HL-60 (cell line): ENCODE data around the gene DRC3.

Source experiments
- CTCF ChIP-seq: IDR thresholded peaks from one replicate; pipeline ENCODE4 v1.5.1; 2011; ENCODE audit warnings: low read length, control low read depth, inconsistent platforms; ENCODE audit not compliant: insufficient read depth
- GABPA ChIP-seq: IDR thresholded peaks from 2 replicates; pipeline ENCODE4 v1.6.1; 2012; ENCODE audit warnings: low read depth
- POLR2AphosphoS5 ChIP-seq: IDR thresholded peaks from 2 replicates; pipeline ENCODE4 v1.6.1; 2012; ENCODE audit warnings: low read depth
- REST ChIP-seq: IDR thresholded peaks from 2 replicates; pipeline ENCODE4 v1.6.1; 2012; ENCODE audit warnings: low read depth; ENCODE audit not compliant: insufficient replicate concordance

GRCh38 chr17:17929655-17930380 lies 42.8 kb upstream of the DRC3 start:
- TF ChIP-seq REST: no peak
- no peak for TF ChIP-seq CTCF
- no peak for TF ChIP-seq POLR2AphosphoS5
- TF ChIP-seq GABPA: no peak
